Astrocyte of the cerebellum (primary cell): Measurements from ENCODE around the gene SPDEF.

Experiments used
- DNase-seq: peaks from one replicate; pipeline ENCODE4 v3.0.0-alpha.2; 2011; ENCODE audit warnings: low read depth
- H3K4me3 ChIP-seq: 2 replicates; pipeline ENCODE4 v1.5.1; 2011; ENCODE audit warnings: mild to moderate bottlenecking, low read depth, low read length, moderate library complexity
- in situ Hi-C: cut with HindIII; loops from 2 replicates; pipeline ENCODE4 v1.10.0; 2017; ENCODE audit warnings: low sequenced_read_pairs
- TF ChIP-seq, protein P1 (sequence below): IDR thresholded peaks from 2 replicates; pipeline ENCODE4 v1.5.1; 2012; ENCODE audit warnings: low read length, low read depth, moderate library complexity, mild to moderate bottlenecking; ENCODE audit errors: missing control alignments

SPDEF gene

DNA sequence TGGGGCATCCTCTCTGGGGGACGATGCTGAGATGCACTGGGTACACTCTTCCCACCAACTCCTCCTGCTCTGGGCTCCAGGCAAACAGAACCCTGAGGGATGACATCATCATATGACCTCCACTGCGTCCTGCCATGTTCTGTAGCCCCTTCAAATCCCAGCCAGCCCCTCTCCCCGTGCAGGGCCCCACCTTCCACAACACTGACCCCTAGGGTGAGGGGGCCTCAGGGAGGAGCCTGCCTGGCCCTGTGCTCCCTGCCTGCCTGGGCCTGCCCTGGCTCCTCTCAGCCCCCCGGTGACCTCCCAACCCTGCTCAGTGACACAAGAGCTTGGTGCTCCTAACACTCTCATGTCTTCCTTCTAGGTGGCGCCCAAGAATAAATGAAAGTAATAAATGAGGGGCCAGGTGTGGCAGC, 9.6 kb upstream of the SPDEF start:
- in situ Hi-C loops = no loop called here
- no peak overlapping the region for H3K4me3 ChIP-seq
- no peak for DNase-seq
- TF ChIP-seq, protein P1, sequence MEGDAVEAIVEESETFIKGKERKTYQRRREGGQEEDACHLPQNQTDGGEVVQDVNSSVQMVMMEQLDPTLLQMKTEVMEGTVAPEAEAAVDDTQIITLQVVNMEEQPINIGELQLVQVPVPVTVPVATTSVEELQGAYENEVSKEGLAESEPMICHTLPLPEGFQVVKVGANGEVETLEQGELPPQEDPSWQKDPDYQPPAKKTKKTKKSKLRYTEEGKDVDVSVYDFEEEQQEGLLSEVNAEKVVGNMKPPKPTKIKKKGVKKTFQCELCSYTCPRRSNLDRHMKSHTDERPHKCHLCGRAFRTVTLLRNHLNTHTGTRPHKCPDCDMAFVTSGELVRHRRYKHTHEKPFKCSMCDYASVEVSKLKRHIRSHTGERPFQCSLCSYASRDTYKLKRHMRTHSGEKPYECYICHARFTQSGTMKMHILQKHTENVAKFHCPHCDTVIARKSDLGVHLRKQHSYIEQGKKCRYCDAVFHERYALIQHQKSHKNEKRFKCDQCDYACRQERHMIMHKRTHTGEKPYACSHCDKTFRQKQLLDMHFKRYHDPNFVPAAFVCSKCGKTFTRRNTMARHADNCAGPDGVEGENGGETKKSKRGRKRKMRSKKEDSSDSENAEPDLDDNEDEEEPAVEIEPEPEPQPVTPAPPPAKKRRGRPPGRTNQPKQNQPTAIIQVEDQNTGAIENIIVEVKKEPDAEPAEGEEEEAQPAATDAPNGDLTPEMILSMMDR = no peak

DNA sequence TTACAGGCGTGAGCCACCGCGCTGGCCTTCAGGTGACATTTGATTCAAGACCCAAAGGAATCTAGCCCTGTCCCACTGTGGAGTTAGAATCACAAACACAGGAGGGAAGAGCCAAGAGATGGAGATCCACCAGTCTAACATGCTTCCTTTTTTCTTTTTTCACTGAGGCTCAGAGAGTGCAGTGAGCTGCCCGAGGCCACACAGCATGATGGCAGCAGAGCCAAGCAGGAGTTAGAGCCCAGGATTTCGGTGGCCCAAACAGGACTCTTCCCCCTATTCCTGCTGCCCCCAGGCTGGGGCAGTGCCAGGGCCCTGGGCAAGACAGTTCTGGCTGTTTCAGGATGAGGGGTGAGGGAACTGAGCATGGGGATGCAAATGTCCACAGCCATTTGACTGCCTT, 8.1 kb upstream of the SPDEF start:
- in situ Hi-C loops = no loop called here
- no peak for DNase-seq
- TF ChIP-seq, protein P1 = no peak
- H3K4me3 ChIP-seq = no peak overlapping the region

DNA sequence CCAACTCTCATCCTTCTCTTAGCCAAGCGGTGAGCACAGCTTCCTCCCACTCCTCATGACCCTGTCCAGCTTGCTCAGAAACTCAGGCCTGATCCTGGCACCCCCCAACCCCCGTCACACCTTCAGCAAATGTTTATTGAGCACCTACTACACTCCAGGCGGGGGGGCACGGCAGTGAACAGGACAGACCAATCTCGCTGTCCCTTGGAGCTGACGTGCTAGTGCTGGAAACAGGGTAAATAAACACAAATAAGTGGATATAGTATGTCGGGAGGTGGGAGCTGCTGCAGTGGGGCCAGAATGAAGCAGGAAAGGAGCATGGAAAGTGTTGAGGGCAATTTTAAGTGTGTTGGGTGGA, 7.4 kb upstream of the SPDEF start:
- H3K4me3 ChIP-seq = no peak overlapping the region
- in situ Hi-C loops = no loop called here
- TF ChIP-seq, protein P1 = no peak
- no peak for DNase-seq

DNA sequence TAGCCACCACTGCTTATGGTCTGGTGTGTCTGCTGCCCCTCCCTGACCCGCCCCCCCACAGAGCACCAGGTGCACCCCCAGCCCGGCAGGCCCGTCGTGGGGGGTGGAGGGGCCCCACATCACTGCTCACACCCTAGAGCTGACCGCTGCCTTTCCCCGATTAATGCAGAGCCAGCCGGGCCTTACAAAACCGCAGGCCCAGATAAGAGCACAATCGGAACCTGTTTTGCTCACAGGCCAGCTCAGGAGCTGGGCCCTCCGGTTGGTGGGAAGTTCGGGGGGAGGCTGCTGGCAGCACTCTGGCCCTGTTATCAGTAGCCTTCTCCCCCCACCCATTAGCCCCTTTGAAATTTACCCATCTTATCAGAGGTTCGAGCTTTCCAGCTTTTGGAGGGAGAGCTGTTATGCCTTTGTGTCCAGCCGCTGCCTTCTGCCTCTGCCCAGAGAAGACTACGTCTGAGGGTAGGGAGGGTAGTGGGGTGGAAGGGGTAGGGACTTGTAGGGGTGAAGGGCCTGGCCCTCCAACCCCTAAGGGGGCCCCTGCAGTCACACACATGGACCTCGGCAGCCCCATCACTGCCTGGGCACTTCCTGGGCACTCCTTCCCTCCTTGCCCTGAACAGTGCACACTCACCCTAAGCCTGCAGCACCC, 6.9 kb upstream of the SPDEF start:
- in situ Hi-C loops = no loop called here
- TF ChIP-seq, protein P1 = no peak
- H3K4me3 ChIP-seq = no peak overlapping the region
- no peak for DNase-seq

DNA sequence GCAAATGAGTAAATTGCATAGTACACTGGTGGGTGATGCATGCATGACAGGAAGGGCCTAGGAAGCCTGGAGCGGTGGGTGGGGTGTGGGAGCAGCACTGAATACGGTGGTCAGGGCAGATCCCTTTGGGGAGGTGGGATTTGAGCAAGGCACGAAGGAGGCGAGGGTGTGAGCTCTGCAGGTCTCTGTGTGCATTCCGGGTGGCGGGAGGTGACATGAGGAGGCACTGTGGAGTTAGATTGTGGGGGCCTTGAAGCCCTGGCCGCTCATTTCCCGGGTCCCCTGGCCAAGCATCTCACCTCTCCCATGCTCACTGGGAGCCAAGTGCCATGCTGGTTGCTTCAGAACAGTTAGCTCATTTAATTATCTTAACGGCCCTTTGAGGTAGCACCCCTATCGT, 6.2 kb upstream of the SPDEF start:
- H3K4me3 ChIP-seq = no peak overlapping the region
- in situ Hi-C loops = no loop called here
- TF ChIP-seq, protein P1 = no peak
- no peak for DNase-seq

DNA sequence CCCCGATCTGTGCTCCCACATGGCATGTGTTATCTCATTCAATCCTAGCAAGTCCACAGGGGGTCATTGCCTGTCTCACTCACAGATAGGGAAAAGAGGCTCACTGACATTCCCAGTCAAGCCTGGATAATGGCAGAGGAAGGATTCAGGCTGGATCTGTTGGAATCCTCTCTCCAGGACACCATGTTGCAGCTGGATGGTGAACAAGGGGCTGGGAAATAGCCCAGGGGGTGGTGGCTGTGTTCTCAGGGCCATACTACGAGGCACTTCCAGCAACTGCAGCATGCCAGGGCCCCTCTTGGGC, 5.0 kb upstream of the SPDEF start:
- DNase-seq = no peak
- H3K4me3 ChIP-seq = no peak overlapping the region
- in situ Hi-C loops = no loop called here
- TF ChIP-seq, protein P1 = no peak
